ENCODE measurements around the gene WDTC1.

- no peak for TF ChIP-seq CTCF (conservative IDR thresholded peaks at IDR 0.05)
- TF ChIP-seq EZH2 (IDR thresholded peaks at IDR 0.05; ENCODE audit: low read depth): no peak
These were observed 84.2 kb downstream of the WDTC1 start for GRCh38 chr1:27318596-27318995.
